ENCODE results near the gene C2CD2.

DNA sequence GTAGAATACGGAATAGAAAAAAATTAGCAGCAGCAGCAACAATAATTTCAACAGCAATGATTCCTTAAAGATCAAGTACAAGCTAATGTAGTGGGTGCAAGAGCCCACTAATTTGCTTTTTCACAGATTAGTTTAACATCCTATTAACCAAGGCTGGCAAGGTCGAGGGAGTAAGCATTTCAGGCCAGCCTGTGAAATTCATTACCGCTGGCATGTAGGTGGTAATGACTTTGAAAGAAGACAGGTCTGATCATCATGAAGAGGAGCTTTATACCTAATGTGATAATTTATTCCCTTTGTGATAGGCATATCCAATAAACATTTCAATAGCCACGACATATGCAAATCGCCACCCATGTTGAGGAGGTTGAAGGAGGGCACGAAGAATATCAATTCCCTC lies 63.5 kb downstream of the C2CD2 start:
- TF ChIP-seq SPI1 (IDR thresholded peaks at IDR 0.05; ENCODE audit: borderline replicate concordance, insufficient read depth, low read depth, low read length) (no peak), NR2C2 (IDR thresholded peaks at IDR 0.05; ENCODE audit: borderline replicate concordance, control insufficient read depth, insufficient read length, low read depth) (no peak), CREB1 (IDR thresholded peaks at IDR 0.05; ENCODE audit: low read depth) (no peak), TAF1 (IDR thresholded peaks at IDR 0.05; ENCODE audit: borderline replicate concordance, low read depth, low read length) (no peak), CHD1 (IDR thresholded peaks at IDR 0.05; ENCODE audit: low read depth, low read length) (no peak), POLR2A (IDR thresholded peaks at IDR 0.05; ENCODE audit: low read depth, low read length) (no peak), SMC3 (IDR thresholded peaks at IDR 0.05; ENCODE audit: borderline replicate concordance, low read length) (no peak)
- TF ChIP-seq, protein P1, sequence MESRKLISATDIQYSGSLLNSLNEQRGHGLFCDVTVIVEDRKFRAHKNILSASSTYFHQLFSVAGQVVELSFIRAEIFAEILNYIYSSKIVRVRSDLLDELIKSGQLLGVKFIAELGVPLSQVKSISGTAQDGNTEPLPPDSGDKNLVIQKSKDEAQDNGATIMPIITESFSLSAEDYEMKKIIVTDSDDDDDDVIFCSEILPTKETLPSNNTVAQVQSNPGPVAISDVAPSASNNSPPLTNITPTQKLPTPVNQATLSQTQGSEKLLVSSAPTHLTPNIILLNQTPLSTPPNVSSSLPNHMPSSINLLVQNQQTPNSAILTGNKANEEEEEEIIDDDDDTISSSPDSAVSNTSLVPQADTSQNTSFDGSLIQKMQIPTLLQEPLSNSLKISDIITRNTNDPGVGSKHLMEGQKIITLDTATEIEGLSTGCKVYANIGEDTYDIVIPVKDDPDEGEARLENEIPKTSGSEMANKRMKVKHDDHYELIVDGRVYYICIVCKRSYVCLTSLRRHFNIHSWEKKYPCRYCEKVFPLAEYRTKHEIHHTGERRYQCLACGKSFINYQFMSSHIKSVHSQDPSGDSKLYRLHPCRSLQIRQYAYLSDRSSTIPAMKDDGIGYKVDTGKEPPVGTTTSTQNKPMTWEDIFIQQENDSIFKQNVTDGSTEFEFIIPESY (IDR thresholded peaks at IDR 0.05): no peak
- TF ChIP-seq, protein P2, sequence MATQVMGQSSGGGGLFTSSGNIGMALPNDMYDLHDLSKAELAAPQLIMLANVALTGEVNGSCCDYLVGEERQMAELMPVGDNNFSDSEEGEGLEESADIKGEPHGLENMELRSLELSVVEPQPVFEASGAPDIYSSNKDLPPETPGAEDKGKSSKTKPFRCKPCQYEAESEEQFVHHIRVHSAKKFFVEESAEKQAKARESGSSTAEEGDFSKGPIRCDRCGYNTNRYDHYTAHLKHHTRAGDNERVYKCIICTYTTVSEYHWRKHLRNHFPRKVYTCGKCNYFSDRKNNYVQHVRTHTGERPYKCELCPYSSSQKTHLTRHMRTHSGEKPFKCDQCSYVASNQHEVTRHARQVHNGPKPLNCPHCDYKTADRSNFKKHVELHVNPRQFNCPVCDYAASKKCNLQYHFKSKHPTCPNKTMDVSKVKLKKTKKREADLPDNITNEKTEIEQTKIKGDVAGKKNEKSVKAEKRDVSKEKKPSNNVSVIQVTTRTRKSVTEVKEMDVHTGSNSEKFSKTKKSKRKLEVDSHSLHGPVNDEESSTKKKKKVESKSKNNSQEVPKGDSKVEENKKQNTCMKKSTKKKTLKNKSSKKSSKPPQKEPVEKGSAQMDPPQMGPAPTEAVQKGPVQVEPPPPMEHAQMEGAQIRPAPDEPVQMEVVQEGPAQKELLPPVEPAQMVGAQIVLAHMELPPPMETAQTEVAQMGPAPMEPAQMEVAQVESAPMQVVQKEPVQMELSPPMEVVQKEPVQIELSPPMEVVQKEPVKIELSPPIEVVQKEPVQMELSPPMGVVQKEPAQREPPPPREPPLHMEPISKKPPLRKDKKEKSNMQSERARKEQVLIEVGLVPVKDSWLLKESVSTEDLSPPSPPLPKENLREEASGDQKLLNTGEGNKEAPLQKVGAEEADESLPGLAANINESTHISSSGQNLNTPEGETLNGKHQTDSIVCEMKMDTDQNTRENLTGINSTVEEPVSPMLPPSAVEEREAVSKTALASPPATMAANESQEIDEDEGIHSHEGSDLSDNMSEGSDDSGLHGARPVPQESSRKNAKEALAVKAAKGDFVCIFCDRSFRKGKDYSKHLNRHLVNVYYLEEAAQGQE (IDR thresholded peaks at IDR 0.05; ENCODE audit: low read depth, low read length): no peak
- TF ChIP-seq, protein P3, sequence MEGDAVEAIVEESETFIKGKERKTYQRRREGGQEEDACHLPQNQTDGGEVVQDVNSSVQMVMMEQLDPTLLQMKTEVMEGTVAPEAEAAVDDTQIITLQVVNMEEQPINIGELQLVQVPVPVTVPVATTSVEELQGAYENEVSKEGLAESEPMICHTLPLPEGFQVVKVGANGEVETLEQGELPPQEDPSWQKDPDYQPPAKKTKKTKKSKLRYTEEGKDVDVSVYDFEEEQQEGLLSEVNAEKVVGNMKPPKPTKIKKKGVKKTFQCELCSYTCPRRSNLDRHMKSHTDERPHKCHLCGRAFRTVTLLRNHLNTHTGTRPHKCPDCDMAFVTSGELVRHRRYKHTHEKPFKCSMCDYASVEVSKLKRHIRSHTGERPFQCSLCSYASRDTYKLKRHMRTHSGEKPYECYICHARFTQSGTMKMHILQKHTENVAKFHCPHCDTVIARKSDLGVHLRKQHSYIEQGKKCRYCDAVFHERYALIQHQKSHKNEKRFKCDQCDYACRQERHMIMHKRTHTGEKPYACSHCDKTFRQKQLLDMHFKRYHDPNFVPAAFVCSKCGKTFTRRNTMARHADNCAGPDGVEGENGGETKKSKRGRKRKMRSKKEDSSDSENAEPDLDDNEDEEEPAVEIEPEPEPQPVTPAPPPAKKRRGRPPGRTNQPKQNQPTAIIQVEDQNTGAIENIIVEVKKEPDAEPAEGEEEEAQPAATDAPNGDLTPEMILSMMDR (IDR thresholded peaks at IDR 0.05 in 2 of 3, conservative IDR thresholded peaks at IDR 0.05 in 1 of 3; ENCODE audit: control insufficient read depth in 2 of 3, extremely low read depth in 1 of 3, insufficient read depth in 1 of 3, low read depth in 3 of 3, low read length in 3 of 3): no peak
- TF ChIP-seq, protein P4, sequence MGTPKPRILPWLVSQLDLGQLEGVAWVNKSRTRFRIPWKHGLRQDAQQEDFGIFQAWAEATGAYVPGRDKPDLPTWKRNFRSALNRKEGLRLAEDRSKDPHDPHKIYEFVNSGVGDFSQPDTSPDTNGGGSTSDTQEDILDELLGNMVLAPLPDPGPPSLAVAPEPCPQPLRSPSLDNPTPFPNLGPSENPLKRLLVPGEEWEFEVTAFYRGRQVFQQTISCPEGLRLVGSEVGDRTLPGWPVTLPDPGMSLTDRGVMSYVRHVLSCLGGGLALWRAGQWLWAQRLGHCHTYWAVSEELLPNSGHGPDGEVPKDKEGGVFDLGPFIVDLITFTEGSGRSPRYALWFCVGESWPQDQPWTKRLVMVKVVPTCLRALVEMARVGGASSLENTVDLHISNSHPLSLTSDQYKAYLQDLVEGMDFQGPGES (IDR thresholded peaks at IDR 0.05): no peak

Data from GM12878 (cell line).